SH-SY5Y (cell line): ENCODE results near the gene NEGR1.

Source experiments
- GATA2 ChIP-seq: IDR thresholded peaks from 2 replicates; pipeline ENCODE4 v1.6.1; 2011; ENCODE audit warnings: mild to moderate bottlenecking, low read depth, low read length
- GATA3 ChIP-seq: IDR thresholded peaks from 2 replicates; pipeline ENCODE4 v1.6.1; 2011; ENCODE audit warnings: low read depth, mild to moderate bottlenecking, low read length, moderate library complexity

The NEGR1 gene

DNA sequence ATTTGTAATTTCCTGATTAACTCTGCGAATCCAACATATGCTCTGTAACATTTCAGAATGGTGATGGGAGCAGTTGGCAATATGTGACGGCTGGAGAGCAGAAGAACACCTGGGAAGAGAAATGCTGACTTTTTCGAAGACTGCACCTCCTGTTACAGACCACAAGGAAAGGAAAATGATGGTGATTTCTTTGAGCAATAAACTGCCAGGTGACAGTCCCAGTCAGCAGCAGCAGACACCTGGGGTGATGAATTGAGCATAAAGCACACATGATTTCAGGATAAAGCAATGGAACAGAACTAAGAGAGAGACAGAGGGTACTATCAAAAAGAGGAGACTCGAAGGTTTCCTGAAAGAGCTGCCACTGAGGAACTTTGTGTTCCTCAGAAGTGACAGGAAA, 528.6 kb downstream of the NEGR1 start:
- no peak for TF ChIP-seq GATA3
- TF ChIP-seq GATA2 = no peak

DNA sequence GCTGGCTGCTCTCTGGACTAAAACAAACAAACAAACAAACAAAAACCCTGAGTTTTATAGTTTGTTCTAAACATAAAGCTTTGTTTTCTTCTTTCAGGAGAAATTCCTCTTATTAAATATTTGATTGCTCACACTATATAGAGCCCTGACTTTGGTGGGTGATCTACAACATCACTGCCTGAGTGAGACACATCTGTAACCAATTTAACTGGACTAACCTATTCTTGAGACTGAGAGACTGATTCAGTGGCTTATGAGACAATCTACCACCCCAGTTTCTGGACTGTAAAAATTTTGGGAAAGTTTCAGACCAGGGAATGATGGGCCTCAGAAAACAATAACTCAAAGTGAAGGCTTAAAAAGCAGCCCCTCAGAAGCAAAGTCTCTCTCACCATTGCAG, 537.0 kb downstream of the NEGR1 start:
- TF ChIP-seq GATA2 = no peak
- no peak for TF ChIP-seq GATA3

DNA sequence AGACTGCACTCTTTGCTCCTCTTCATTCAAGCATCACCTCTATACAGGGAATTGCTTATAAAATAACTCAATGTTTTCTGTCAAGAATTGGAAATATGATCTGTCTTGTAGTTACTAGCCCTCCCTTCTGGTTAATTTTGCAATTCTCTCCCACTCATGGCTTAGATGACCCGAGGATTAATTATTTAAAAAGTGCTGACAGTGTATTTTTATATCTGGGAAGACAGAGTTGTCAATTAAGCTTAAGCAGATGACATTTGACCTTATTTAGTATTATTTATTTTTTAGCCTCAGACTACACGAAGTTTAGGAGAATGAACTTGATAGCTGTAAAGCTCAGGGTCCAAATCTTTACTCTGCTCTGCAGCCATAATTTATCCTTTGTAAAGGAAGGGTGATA, 538.5 kb downstream of the NEGR1 start:
- TF ChIP-seq GATA2 (no peak), GATA3 (no peak)

DNA sequence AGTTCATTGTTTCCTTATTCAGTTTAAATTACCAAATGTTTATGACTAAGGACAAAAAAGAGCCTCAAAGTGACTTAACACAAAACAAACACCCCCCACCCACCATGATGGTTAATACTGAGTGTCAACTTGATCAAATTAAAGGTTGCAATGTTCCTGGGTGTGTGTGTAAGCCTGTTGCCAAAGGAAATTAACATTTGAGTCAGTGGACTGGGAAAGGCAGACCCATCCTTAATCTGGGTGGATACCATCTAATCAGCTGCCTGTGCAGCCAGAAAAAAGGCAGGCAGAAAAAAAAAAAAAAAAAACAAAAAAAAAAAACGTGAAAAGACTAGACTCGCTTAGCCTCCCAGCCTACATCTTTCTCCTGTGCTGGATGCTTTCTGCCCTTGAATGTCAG, 543.4 kb downstream of the NEGR1 start:
- TF ChIP-seq GATA2 (no peak; the same call in 1 of the 2 replicates), GATA3 (no peak)

DNA sequence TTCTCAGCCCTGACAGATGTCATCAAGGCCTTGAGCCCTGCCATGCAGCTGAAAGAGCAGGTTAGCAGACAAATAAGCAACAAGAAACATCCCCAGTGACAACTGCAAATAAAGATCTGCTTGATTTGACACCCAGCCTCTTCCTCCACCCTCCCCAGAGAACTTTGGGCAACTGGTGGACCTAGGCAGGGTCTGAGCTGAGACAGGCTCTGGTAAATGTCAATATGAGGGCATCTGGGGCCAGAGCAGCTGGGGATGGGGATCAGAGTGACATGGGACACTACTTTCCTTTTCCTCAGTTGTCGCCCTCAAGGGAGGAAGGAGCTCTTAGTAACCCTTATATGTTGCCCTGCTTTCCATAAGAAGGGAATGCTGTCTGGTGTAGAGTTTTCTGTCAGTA, 544.1 kb downstream of the NEGR1 start:
- TF ChIP-seq GATA2 (no peak), GATA3 (no peak)

DNA sequence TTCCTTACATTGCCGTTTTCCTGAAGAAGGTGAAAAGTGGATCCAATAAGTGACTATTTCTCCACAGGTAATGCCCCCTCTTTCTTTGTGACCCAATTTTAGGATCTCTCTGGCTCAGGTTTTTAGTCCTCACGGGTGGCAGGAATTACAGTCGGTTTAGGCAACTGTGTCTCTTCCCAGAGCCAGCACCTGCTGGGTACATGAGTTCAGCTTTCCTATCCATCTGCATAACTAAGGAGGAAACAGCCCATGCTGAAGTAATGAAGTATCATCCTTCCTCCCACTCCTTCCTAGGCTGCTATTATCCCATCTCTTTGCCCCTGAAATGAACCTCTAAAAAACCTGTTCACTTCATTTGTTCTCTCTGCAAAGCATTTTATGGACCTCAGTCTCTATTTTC, 544.6 kb downstream of the NEGR1 start:
- TF ChIP-seq GATA2 (no peak), GATA3 (no peak)

DNA sequence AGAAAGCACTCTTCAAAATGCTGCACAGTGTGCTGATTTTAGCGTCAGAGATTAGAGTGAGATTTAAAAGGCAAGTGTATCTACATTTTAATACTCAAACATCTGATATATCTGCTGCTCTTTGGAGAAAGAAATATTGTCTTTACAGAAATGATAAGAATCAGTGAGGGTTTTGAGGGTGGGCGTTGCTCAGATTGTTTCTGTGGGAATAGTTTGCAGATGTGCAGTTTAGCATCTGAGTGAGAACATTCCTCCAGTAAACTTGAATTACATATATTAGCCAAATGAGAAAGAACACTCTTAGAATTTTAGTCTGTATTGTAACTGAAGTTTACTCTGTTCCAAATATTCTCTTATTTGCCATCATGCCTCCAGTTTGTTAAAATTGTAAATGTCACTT, 549.2 kb downstream of the NEGR1 start:
- TF ChIP-seq GATA2 = no peak
- TF ChIP-seq GATA3 = peak; percentile 54

DNA sequence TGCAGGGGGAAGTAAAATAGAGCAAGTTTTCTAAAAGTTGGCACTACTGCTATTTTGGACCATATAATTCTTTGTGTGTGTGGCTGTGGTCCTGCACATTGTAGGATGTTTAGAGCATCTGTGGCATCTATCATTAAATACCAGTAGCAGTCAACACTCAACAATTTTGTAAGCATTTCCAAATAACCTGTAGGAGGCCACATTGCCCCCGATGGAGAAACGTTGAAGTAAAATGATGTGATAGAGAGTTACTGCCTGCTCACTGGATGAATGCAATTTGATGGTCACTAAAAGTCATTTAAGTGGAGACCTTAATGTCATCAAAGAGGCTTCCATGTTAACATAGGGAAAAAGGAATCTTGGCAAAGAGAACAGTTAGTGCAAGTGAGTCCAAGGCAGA, 560.8 kb downstream of the NEGR1 start:
- TF ChIP-seq GATA2 (no peak), GATA3 (no peak)

DNA sequence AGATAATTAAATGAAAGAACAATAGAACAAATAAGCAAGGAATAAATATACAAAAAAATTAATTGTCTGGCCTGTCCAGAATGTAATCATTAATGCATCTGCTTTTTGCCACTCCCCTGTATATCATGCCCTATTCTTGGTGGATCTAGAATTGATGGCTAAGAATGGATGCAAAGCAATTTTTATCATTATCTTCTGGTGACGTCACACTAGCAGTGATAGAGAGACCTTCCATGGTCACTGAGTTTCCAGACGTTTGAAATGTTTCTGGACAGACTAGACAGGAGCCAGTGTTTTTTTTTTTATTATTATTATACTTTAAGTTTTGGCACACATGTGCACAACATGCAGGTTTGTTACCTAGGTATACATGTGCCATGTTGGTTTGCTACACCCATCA, 563.0 kb downstream of the NEGR1 start:
- TF ChIP-seq GATA2 = no peak
- TF ChIP-seq GATA3 = no peak

DNA sequence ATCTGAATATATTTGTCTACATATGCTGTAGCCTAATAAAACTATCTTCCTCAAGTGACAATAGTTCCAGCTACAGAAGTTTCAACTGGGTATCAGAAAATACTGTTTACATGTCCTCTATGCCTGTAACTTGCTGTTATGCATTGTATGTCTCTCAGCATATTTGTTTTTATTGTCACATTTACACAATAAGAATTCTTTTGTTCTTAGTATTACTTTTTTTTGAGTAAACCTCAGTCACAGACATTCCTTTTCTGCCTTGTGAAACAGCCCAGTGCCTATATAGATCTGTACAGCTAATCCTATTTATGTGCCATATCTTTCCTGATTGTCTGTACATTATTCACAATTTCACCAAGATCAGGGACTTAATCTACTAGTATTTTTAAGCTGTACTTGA, 565.2 kb downstream of the NEGR1 start:
- TF ChIP-seq GATA2 (no peak), GATA3 (no peak)

DNA sequence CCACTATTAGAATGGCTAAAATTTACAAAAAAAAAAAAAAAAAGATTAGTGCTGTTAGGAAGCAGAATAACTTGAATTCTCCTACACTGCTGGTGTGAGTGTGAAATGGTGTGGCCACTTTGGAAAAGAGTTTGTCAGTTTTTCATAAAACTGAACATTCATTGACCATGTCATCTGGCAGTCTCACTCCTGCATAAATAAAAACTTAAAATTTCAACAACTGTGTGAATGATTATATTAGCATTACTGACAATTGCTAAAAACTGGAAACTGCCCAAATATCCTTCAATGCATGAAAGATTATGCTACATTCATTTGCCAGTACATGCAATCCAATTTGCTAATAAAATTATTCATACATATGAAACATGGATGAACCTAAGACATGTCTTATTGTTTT, 570.9 kb downstream of the NEGR1 start:
- no peak for TF ChIP-seq GATA2
- TF ChIP-seq GATA3 = no peak

DNA sequence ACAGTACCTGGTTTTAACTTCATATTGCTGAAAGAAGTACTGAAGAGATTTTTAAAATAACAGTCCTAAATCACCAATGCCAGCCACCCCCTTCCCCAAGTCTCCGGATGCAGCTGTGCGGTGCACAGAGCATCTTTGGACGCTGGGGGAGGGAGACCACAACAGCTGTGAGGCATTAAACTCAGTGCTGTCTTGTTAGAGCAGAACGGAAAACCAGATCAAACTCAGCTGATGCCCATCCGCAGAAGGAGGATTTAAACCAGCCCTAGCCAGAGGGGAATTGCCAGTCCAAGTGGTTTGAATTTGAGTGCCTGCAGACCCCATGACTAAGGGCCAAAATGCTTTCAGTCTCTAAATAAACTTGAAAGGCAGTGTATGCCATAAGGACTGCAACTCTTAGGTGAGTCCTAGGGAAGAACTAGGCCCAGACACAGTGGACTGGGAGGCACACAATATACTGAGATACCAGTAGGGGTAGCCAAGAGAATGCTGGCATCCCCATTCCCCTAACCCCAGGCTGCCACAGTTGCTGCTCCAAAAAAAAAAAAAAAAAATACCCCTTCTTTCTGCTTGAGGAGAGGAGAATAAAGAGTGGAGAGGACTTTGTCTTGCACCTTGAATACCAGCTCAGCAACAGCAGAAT, 576.2 kb downstream of the NEGR1 start:
- TF ChIP-seq GATA3 = no peak
- no peak for TF ChIP-seq GATA2

DNA sequence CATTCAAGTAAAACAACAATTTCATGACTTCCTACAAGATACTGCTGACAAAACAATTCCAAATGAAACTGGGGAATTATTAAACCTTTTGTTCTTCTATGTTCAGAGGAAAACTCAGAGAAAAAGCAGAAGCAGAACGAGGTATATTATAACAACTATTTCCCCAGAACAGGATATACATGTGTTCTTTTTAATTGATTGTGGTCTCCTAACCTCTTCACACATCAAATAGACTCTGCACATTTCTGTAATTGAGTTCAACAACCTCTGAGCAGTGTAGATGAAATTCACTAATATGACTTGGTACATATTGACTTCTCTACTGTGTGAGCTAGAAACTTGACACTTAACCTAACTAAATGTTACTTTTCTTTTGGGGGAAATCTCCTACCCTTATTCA, 584.2 kb downstream of the NEGR1 start:
- TF ChIP-seq GATA3 (no peak), GATA2 (no peak)

DNA sequence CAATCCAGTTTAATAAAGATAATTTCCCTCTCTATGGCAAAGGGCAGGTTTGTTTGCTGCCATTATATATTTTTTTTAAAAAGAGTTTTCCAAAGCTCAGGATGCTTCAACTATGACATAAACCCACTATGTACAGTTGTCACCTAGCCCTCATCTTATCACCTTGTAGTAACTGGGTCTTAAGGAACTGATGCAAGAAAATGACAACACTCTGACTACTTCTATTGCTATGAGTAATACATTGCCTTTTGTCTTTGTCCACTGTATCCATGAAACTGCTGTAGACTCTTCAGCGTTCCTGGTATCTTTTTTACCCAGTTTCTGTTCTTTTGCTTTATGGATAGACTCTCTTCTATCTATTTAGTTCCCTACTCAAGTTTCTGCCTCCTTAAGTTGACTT, 586.5 kb downstream of the NEGR1 start:
- TF ChIP-seq GATA3 (no peak), GATA2 (no peak)

DNA sequence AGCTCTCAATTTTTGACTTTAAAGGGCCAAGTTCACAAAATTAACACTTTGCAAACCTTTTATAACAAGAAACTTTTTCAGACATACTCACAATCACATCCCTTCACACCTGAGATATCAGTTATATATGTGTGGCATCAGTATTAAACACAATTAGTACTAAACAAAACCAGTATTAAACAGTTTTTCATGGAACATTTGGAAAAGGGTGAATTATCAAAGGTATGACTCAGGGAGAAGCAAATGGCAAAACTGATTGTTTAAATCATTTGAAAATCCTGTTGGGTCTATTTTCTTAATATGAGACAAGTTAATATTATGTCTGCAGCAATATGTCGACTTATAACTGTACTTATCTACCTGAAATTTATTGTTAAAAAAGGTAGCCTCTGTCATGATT, 587.3 kb downstream of the NEGR1 start:
- TF ChIP-seq GATA3 = no peak
- TF ChIP-seq GATA2 = no peak

DNA sequence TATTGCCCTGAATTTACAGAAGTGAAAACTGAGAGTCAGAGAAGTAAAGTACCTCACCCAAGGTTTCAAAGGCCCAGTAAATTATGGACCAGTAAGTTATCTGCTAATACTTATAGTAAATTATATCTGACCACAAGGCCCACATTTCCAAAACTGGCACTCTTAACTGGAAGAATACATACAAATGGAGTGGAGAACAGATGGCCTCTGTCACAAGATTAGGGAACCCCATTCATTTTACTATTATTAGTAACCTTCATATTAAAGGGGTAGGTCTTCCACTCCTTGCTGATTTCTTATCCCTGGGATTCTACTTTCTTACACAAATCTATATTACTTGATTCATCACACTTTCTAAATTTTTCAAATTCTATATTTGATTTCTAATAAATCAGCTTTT, 588.8 kb downstream of the NEGR1 start:
- TF ChIP-seq GATA2 = no peak
- no peak for TF ChIP-seq GATA3

DNA sequence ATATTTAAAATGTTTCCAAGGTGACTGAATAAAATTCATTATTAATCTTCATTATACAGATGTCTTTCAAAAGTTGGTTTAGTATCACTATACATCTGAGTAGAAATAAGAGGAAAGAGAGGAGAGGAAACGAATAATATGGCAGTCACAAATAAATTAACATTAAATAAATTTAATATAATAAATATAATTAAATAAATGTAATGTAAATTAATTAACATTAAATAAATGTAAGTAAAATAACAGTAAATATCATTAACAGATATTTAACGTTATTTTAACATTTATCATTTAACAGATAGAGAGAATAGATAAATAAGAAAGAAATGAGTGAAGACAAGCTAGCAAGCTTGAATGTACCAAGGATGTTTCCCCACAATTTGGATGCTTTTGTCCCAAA, 592.7 kb downstream of the NEGR1 start:
- TF ChIP-seq GATA2 = no peak
- no peak for TF ChIP-seq GATA3
